GM12873 (cell line): Measurements from ENCODE around the gene ATP8B4.

Experiments
- CTCF ChIP-seq: IDR thresholded peaks from 2 replicates; pipeline ENCODE4 v1.5.1; 2012; ENCODE audit warnings: low read depth, mild to moderate bottlenecking, moderate library complexity, low read length, control low read depth; ENCODE audit not compliant: insufficient read depth; ENCODE audit errors: missing control alignments

ATP8B4 gene

DNA sequence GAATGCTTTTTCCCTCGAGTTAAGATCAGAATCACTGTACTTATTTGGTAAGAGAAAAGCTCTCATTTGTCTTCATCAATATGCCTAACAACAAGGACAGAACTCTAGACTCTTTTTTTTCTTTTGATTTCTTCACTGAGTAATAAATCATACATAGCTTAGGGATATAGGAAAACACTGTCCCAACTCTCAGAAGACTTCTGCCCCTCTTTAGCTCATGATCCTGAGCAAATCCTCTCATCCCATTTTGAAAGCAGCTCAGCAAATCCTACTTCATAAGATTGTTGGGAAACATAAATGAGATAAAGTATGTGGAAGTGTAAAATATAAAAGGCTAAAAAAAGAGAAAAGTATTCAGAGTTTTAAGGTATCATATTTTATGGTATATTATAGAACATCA is 141.7 kb downstream of the ATP8B4 start:
- TF ChIP-seq CTCF: no peak

DNA sequence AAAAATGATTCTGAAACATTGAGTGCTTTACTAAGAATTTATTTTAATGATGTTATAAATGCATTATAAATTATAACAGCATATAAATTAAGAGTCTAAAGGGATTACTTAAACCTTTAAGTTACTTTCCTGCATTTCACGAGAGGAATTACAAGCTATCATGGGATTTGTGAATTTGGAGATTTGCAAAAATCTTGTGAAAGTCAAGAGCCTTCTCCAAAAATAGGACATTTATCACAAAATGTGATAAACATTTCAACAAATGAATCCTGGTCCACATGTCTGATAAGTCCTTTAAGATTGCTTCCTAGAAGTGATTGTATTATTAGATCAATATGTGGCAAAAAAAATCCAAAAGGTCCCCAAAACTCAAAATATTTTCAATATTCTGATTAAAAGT is 154.5 kb downstream of the ATP8B4 start:
- no peak for TF ChIP-seq CTCF

DNA sequence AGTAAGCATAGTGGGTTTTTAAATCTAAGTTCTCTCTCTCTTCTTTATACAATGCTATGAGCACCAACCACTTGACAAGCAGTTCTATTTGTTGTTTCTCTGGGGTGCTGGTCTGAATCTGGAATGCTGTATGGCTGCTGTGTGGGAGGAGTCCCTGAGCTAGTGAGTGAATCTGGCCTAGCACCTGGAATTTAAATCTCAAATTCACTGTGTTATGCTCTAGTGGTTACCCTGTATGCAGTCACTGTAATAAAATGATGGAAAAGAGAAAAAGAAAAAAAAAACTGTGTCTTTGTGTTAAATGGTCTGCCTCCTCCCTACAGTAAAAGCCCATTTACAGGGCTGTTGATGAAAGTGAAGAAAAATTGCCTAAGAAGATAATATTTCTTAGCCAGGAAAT is 155.0 kb downstream of the ATP8B4 start:
- TF ChIP-seq CTCF: no peak

DNA sequence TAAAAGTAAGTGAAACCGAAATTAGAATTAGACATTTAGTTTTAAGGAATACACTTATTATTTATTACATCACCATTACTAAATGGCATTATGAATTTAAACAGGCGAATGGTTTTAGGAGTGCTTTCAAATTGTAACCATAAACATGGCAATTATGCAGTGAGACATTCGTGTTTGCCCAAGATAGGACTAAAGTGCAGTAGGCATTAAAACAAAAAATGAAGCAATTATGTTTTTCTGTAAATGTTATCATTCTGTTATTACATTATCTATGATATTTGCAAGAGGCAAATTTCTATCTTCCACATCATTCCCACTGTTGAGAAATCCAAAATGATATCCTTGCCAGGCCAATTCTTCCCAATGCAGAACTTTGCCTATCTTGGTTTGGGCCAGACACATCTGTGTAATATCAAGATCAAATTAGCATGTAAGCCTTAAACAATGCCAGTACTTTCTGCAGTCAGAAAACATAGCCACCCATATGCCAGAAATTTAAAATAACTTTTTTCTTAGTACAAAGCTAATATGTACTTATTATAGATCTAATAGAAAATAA is 156.9 kb downstream of the ATP8B4 start:
- no peak for TF ChIP-seq CTCF

DNA sequence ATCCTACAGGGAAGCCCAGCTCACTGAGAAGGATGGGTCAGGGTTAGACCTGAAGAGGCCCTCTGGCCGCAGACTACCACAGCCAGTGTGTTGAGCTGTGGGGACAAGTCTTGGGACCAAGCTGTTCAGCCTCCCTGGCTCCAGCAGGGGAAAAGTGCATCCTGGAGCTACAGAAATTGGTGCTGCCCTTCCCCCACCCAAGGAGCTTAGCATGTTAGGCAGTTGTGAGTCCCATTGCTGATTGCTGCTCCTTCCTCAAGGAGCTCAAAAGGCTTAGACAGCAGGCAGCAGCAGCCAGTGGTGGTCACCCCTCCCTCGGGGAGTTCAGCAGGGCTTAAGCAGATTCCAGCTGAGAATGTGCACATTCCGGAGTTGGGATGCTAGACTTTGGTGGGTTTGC is 165.6 kb downstream of the ATP8B4 start:
- no peak for TF ChIP-seq CTCF

DNA sequence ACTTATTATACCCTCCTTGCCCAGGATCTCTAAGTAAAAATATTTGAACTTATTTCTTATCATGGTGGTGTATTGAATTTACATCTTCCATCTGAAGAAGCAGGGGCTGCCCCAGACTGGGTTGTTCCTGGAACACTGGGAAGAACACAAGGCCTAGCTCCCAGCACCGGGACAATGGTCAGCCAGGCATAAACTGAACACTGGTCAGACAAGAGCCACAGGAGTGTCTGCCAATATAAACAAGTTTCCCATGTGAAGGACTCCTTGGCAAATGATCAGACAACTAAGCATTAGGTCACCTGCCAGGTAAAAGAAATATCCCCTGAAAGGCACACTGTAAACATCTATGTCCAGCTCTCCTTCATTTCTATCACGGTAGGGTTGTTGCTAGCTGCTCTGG is 172.4 kb downstream of the ATP8B4 start:
- no peak for TF ChIP-seq CTCF

DNA sequence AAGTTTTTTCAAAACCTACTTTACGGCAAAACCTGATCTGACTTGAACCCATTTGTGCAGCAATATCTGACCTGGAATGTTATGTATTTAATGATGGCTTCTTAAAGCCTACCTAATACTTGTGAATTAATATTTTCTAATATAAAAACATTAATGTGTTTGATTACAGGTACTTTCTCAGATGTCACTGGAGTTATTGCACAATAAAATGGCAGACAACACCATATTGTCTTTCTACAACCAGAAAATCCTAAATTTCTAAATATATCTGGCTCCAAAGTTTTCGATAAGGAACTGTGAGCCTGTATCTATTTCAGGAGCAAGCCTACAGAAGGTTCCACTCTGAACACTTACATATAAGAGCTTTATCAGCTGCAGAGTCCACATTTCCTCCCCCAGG is 184.5 kb downstream of the ATP8B4 start:
- no peak for TF ChIP-seq CTCF
